ENCODE results near the gene LRRC75A.

The LRRC75A gene

DNA sequence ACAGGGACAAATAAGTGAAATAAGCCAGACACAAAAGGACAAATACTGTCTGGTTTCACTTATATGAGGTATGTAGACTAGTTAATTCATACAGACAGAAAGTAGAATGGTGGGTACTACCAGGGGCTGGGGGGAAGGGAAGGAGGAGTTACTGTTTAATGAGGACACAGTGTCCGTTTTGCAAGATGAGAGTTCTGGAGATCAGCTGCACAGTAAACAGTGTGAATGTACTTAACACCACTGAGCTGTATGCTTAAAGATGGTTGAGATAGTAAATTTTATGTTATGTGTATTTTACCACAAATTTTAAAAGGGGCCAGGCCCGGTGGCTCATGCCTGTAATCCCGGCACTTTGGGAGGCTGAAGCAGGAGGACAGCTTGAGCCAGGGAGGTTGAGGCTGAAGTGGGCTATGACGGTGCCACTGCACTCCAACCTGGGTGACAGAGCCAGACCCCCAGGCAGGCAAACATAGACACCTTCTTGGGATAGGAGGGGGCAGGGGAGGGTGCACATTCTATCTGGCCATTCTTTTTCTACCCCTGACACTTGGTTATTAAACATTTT lies 23.5 kb downstream of the LRRC75A start:
- TF ChIP-seq, protein P1, sequence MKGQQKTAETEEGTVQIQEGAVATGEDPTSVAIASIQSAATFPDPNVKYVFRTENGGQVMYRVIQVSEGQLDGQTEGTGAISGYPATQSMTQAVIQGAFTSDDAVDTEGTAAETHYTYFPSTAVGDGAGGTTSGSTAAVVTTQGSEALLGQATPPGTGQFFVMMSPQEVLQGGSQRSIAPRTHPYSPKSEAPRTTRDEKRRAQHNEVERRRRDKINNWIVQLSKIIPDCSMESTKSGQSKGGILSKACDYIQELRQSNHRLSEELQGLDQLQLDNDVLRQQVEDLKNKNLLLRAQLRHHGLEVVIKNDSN (IDR thresholded peaks at IDR 0.05): no peak
- TF ChIP-seq TAF1 (IDR thresholded peaks at IDR 0.05; ENCODE audit: low read depth) (no peak), ZBTB7A (IDR thresholded peaks at IDR 0.05; ENCODE audit: low read depth) (no peak), NFIC (IDR thresholded peaks at IDR 0.05) (no peak), CEBPB (IDR thresholded peaks at IDR 0.05) (no peak), EP300 (IDR thresholded peaks at IDR 0.05; ENCODE audit: borderline replicate concordance) (no peak), EGR1 (IDR thresholded peaks at IDR 0.05) (no peak), RAD21 (IDR thresholded peaks at IDR 0.05; ENCODE audit: low read depth) (no peak), FOXM1 (IDR thresholded peaks at IDR 0.05; ENCODE audit: borderline replicate concordance, low read depth) (no peak), TEAD4 (IDR thresholded peaks at IDR 0.05) (no peak), CREB1 (IDR thresholded peaks at IDR 0.05; ENCODE audit: low read depth) (no peak), YY1 (IDR thresholded peaks at IDR 0.05; ENCODE audit: low read depth) (no peak), TCF12 (IDR thresholded peaks at IDR 0.05; ENCODE audit: low read depth) (no peak)
- TF ChIP-seq, protein P2, sequence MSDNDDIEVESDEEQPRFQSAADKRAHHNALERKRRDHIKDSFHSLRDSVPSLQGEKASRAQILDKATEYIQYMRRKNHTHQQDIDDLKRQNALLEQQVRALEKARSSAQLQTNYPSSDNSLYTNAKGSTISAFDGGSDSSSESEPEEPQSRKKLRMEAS (IDR thresholded peaks at IDR 0.05): no peak
- TF ChIP-seq, protein P3, sequence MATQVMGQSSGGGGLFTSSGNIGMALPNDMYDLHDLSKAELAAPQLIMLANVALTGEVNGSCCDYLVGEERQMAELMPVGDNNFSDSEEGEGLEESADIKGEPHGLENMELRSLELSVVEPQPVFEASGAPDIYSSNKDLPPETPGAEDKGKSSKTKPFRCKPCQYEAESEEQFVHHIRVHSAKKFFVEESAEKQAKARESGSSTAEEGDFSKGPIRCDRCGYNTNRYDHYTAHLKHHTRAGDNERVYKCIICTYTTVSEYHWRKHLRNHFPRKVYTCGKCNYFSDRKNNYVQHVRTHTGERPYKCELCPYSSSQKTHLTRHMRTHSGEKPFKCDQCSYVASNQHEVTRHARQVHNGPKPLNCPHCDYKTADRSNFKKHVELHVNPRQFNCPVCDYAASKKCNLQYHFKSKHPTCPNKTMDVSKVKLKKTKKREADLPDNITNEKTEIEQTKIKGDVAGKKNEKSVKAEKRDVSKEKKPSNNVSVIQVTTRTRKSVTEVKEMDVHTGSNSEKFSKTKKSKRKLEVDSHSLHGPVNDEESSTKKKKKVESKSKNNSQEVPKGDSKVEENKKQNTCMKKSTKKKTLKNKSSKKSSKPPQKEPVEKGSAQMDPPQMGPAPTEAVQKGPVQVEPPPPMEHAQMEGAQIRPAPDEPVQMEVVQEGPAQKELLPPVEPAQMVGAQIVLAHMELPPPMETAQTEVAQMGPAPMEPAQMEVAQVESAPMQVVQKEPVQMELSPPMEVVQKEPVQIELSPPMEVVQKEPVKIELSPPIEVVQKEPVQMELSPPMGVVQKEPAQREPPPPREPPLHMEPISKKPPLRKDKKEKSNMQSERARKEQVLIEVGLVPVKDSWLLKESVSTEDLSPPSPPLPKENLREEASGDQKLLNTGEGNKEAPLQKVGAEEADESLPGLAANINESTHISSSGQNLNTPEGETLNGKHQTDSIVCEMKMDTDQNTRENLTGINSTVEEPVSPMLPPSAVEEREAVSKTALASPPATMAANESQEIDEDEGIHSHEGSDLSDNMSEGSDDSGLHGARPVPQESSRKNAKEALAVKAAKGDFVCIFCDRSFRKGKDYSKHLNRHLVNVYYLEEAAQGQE (IDR thresholded peaks at IDR 0.05; ENCODE audit: low read depth): no peak

DNA sequence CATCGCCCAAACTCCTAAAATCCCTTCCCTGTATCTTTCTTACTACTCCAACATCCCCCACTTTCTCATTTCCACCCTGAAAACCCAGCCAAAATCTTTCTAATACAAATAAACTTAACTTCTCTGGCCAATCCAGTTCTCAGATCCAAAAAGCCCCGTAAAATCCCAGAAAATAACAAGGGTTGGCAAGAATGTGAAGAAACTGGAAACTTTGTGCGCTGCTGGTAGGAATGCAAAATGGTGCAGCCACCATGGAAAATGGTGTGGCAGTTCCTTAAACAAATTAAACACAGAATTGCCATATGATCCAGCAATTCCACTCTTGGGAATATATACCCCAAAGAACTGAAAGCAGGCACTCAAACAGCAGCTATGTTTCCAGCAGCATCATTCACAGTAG lies 24.1 kb downstream of the LRRC75A start:
- TF ChIP-seq RAD21 (IDR thresholded peaks at IDR 0.05; ENCODE audit: low read depth) (no peak), CEBPB (IDR thresholded peaks at IDR 0.05) (no peak), TAF1 (IDR thresholded peaks at IDR 0.05; ENCODE audit: low read depth) (no peak), TEAD4 (IDR thresholded peaks at IDR 0.05) (no peak), NFIC (IDR thresholded peaks at IDR 0.05) (no peak), EP300 (IDR thresholded peaks at IDR 0.05; ENCODE audit: borderline replicate concordance) (no peak), ZBTB7A (IDR thresholded peaks at IDR 0.05; ENCODE audit: low read depth) (no peak), CREB1 (IDR thresholded peaks at IDR 0.05; ENCODE audit: low read depth) (no peak), TCF12 (IDR thresholded peaks at IDR 0.05; ENCODE audit: low read depth) (no peak), YY1 (IDR thresholded peaks at IDR 0.05; ENCODE audit: low read depth) (no peak), FOXM1 (IDR thresholded peaks at IDR 0.05; ENCODE audit: borderline replicate concordance, low read depth) (no peak)
- TF ChIP-seq, protein P1 (IDR thresholded peaks at IDR 0.05): no peak
- TF ChIP-seq, protein P3 (IDR thresholded peaks at IDR 0.05; ENCODE audit: low read depth): no peak
- TF ChIP-seq, protein P2 (IDR thresholded peaks at IDR 0.05): no peak

DNA sequence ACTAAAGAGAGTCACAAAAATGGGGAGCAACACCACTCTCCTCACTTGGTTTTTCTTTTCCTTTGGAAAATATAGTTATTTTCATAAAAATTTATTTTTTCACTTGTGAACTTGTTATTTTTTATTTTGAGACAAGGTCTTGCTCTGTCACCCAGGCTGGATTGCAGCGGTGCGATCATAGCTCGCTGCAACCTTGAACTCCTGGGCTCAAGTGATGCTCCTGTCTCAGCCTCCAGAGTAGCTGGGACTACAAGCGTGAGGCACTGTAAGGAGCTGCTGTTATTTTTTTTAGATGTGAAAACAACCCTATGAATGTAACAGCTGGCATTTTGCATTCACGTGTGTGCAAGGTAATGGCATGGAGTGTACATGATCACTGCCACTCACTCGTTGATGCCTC lies 24.9 kb downstream of the LRRC75A start:
- TF ChIP-seq TEAD4 (IDR thresholded peaks at IDR 0.05) (no peak), EP300 (IDR thresholded peaks at IDR 0.05; ENCODE audit: borderline replicate concordance) (no peak), ZBTB7A (IDR thresholded peaks at IDR 0.05; ENCODE audit: low read depth) (no peak), TCF12 (IDR thresholded peaks at IDR 0.05; ENCODE audit: low read depth) (no peak), CREB1 (IDR thresholded peaks at IDR 0.05; ENCODE audit: low read depth) (no peak), NFIC (IDR thresholded peaks at IDR 0.05) (no peak), RAD21 (IDR thresholded peaks at IDR 0.05; ENCODE audit: low read depth) (no peak)
- TF ChIP-seq, protein P3 (IDR thresholded peaks at IDR 0.05; ENCODE audit: low read depth): no peak
- TF ChIP-seq, protein P2 (IDR thresholded peaks at IDR 0.05): no peak

DNA sequence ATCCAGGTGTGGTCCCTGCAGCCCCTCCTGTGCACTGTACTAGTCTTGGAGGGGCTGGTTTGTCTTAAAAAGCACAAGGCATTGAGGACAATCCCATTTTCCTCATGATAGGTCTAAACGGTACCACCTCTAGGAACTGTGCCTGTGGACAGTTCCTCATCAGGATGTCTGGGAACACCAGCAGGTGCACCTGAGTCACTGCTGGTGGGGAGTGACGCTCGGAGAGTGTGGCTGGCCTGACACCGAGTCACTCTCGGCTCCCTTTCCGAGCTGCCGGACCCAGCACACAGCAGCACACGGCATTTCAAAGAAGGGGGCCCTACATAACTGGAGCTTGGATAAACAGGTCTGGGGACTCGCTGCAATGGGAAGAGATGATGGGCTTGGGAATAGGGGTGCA lies 25.6 kb downstream of the LRRC75A start:
- no peak for TF ChIP-seq TCF12 (IDR thresholded peaks at IDR 0.05; ENCODE audit: low read depth)

All from Ishikawa (cell line).